ENCODE results near the gene SRRM2. TPM values are rescaled to one million over a fixed set of nuclear protein-coding genes. Genes with fewer than 3 reads are reported as not detected.

SRRM2 gene
- total RNA-seq, 1 donor from 2014 or later: 409 TPM

DNA sequence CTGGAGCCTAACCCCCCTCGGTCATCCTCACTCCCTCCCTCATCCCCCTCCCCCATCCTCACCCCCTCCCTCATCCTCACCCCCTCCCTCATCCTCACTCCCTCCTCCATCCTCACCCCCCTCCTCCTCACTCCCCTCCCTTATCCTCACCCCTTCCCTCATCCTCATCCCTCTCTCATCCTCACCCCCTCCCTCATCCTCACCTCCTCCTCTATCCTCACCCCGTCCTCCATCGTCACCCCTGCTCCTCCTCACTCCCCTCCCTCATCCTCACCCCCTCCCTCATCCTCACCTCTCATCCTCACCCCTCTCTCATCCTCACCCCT, 34.4 kb downstream of the SRRM2 start:
- Histone ChIP-seq H3K4me2 (ENCODE audit: low read length) (no peak overlapping the region), H3K4me1 (ENCODE audit: insufficient read depth, low read length) (peaks cover 8% of the 10 kb centered on the region), H3K36me3 (ENCODE audit: insufficient read depth, low read length) (no peaks in the 10 kb centered on the region), H3K27ac (ENCODE audit: low read depth, low read length) (no peak overlapping the region), H3K27me3 (ENCODE audit: insufficient read depth, low read length) (peaks cover 27% of the 10 kb centered on the region), H4K20me1 (ENCODE audit: insufficient read depth, low read length) (no peaks in the 10 kb centered on the region), H2AFZ (ENCODE audit: low read depth, low read length) (no peak overlapping the region), H3K9ac (ENCODE audit: low read length) (no peak overlapping the region), H3K79me2 (ENCODE audit: insufficient read depth, low read length) (no peaks in the 10 kb centered on the region), H3K9me3 (ENCODE audit: insufficient read depth, low read depth, low read length) (no peaks in the 10 kb centered on the region), H3K4me3 (ENCODE audit: insufficient read depth, low read depth, low read length) (no peak overlapping the region)
- Mint-ChIP-seq H3K9me3 (ENCODE audit: unreplicated experiment) (peaks cover 3% of the 10 kb centered on the region), H3K36me3 (ENCODE audit: low read depth, unreplicated experiment) (no peaks in the 10 kb centered on the region), H3K4me3 (ENCODE audit: unreplicated experiment) (no peak overlapping the region), H3K27ac (ENCODE audit: unreplicated experiment) (no peak overlapping the region), H3K27me3 (ENCODE audit: low read depth, unreplicated experiment) (peaks cover 38% of the 10 kb centered on the region), H3K4me1 (ENCODE audit: low read depth, unreplicated experiment) (no peaks in the 10 kb centered on the region)
- FAIRE-seq (no peak), DNase-seq (ENCODE audit: low read depth) (no peak)
- TF ChIP-seq, protein P1, sequence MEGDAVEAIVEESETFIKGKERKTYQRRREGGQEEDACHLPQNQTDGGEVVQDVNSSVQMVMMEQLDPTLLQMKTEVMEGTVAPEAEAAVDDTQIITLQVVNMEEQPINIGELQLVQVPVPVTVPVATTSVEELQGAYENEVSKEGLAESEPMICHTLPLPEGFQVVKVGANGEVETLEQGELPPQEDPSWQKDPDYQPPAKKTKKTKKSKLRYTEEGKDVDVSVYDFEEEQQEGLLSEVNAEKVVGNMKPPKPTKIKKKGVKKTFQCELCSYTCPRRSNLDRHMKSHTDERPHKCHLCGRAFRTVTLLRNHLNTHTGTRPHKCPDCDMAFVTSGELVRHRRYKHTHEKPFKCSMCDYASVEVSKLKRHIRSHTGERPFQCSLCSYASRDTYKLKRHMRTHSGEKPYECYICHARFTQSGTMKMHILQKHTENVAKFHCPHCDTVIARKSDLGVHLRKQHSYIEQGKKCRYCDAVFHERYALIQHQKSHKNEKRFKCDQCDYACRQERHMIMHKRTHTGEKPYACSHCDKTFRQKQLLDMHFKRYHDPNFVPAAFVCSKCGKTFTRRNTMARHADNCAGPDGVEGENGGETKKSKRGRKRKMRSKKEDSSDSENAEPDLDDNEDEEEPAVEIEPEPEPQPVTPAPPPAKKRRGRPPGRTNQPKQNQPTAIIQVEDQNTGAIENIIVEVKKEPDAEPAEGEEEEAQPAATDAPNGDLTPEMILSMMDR (IDR thresholded peaks at IDR 0.05; ENCODE audit: insufficient read depth, low read depth, low read length): no peak
- TF ChIP-seq EZH2 (IDR thresholded peaks at IDR 0.05; ENCODE audit: insufficient read depth, low read length): no peak

DNA sequence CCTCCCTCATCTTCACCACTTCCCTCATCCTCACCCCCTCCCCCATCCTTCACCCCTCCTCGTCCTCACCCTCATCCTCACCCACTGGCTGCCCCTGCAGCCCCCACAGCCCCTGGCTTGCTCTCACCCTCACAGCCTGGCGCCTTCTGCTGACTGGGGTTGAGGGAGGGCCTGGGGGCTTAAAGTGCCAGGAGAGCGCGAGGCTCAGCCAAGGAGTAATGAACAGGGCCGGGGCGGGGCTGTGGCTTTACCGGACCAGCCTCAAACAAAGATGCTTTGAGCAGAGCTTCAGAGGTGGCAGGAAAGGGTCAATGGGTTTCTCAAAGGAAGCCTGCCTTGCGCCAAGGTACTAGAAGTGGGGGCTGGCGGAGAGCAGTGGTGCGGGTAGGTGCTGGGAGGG, 35.0 kb downstream of the SRRM2 start, which contains the start of gene PRSS33:
PRSS33 (minus strand) TSS at position 155 of the 400 bp plus-strand sequence. CDS start 1,013 bp downstream, outside the sequence.
- TF ChIP-seq, protein P1 (IDR thresholded peaks at IDR 0.05; ENCODE audit: insufficient read depth, low read depth, low read length): no peak
- no peak for TF ChIP-seq EZH2 (IDR thresholded peaks at IDR 0.05; ENCODE audit: insufficient read depth, low read length)
- H3K27me3 ChIP-seq (ENCODE audit: insufficient read depth, low read length): peaks cover 27% of the 10 kb centered on the region
- no peaks in the 10 kb centered on the region for H3K79me2 ChIP-seq (ENCODE audit: insufficient read depth, low read length)
- no peak within 1 kb of the TSS for H3K9ac ChIP-seq (ENCODE audit: low read length)
- Mint-ChIP-seq H3K4me3 (ENCODE audit: unreplicated experiment) (no peak within 1 kb of the TSS), H3K9me3 (ENCODE audit: unreplicated experiment) (peaks cover 3% of the 10 kb centered on the region), H3K27ac (ENCODE audit: unreplicated experiment) (no peak within 1 kb of the TSS), H3K36me3 (ENCODE audit: low read depth, unreplicated experiment) (no peaks in the 10 kb centered on the region), H3K4me1 (ENCODE audit: low read depth, unreplicated experiment) (no peaks in the 10 kb centered on the region), H3K27me3 (ENCODE audit: low read depth, unreplicated experiment) (peaks cover 39% of the 10 kb centered on the region)
- H3K4me3 ChIP-seq (ENCODE audit: insufficient read depth, low read depth, low read length): no peak within 1 kb of the TSS
- no peaks in the 10 kb centered on the region for H4K20me1 ChIP-seq (ENCODE audit: insufficient read depth, low read length)
- no peak within 1 kb of the TSS for H3K4me2 ChIP-seq (ENCODE audit: low read length)
- no peak within 1 kb of the TSS for H2AFZ ChIP-seq (ENCODE audit: low read depth, low read length)
- no peak within 1 kb of the TSS for H3K27ac ChIP-seq (ENCODE audit: low read depth, low read length)
- DNase-seq (ENCODE audit: low read depth) (no peak), FAIRE-seq (no peak)
- H3K9me3 ChIP-seq (ENCODE audit: insufficient read depth, low read depth, low read length): no peaks in the 10 kb centered on the region
- peaks cover 8% of the 10 kb centered on the region for H3K4me1 ChIP-seq (ENCODE audit: insufficient read depth, low read length)
- no peaks in the 10 kb centered on the region for H3K36me3 ChIP-seq (ENCODE audit: insufficient read depth, low read length)

DNA sequence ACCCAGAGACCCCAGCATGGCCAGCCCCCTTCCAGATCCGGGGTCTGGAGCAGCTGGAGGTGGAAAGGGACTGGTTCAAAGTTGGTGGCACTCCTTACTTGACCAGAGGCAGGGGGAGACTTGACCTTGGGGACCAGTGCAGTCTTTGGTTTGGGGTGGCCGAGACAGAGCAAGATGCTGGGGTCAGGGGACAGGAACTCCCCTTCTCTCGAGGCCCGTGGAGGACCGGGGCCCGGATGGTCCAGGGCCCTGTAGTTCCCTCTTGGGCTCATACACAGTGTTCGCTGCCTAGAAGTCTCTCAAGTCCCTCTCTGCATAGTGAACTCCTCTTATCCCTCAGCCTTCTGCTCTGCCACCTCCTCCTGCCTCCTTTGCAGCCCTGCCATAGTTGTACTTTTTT, 35.5 kb downstream of the SRRM2 start:
- H4K20me1 ChIP-seq (ENCODE audit: insufficient read depth, low read length): no peaks in the 10 kb centered on the region
- no peaks in the 10 kb centered on the region for H3K79me2 ChIP-seq (ENCODE audit: insufficient read depth, low read length)
- H3K36me3 ChIP-seq (ENCODE audit: insufficient read depth, low read length): no peaks in the 10 kb centered on the region
- H3K9me3 ChIP-seq (ENCODE audit: insufficient read depth, low read depth, low read length): no peaks in the 10 kb centered on the region
- Mint-ChIP-seq H3K27ac (ENCODE audit: unreplicated experiment) (no peak overlapping the region), H3K4me1 (ENCODE audit: low read depth, unreplicated experiment) (no peaks in the 10 kb centered on the region), H3K9me3 (ENCODE audit: unreplicated experiment) (peaks cover 3% of the 10 kb centered on the region), H3K27me3 (ENCODE audit: low read depth, unreplicated experiment) (peaks cover 39% of the 10 kb centered on the region), H3K4me3 (ENCODE audit: unreplicated experiment) (no peak overlapping the region), H3K36me3 (ENCODE audit: low read depth, unreplicated experiment) (no peaks in the 10 kb centered on the region)
- FAIRE-seq (no peak), DNase-seq (ENCODE audit: low read depth) (no peak)
- no peak for TF ChIP-seq EZH2 (IDR thresholded peaks at IDR 0.05; ENCODE audit: insufficient read depth, low read length)
- TF ChIP-seq, protein P1 (IDR thresholded peaks at IDR 0.05; ENCODE audit: insufficient read depth, low read depth, low read length): no peak
- peaks cover 8% of the 10 kb centered on the region for H3K4me1 ChIP-seq (ENCODE audit: insufficient read depth, low read length)
- H3K9ac ChIP-seq (ENCODE audit: low read length): no peak overlapping the region
- no peak overlapping the region for H2AFZ ChIP-seq (ENCODE audit: low read depth, low read length)
- H3K4me2 ChIP-seq (ENCODE audit: low read length): no peak overlapping the region
- H3K27ac ChIP-seq (ENCODE audit: low read depth, low read length): no peak overlapping the region
- H3K27me3 ChIP-seq (ENCODE audit: insufficient read depth, low read length): peaks cover 29% of the 10 kb centered on the region
- no peak overlapping the region for H3K4me3 ChIP-seq (ENCODE audit: insufficient read depth, low read depth, low read length)
